Measurements from ENCODE around the gene USP19. TPM values are rescaled to one million over a fixed set of nuclear protein-coding genes. Genes with fewer than 3 reads are reported as not detected.

Gene USP19
- total and polyA plus RNA-seq, 4 donors: 8.1 to 39.6 (median 27.4) TPM

- H3K27me3 ChIP-seq (ENCODE audit: control insufficient read depth in 4 of 4, insufficient read depth in 4 of 4, low read length in 3 of 4): no peaks in the 10 kb centered on the region
- peaks cover 0 to 30% (median 26%) of the 10 kb centered on the region in 4 donors for H3K4me1 ChIP-seq (ENCODE audit: control insufficient read depth in 4 of 4, insufficient read depth in 4 of 4, low read length in 3 of 4)
- H3K9ac ChIP-seq (ENCODE audit: low read depth in 1 of 2, low read length in 2 of 2): peak within 1 kb of the TSS; percentile 70 to 88
- TF ChIP-seq HNF4A (conservative IDR thresholded peaks at IDR 0.05) (peak; percentile 76 to 81), ATF3 (IDR thresholded peaks at IDR 0.05) (no peak), HNF4G (IDR thresholded peaks at IDR 0.05) (peak; percentile 55), ZBTB33 (IDR thresholded peaks at IDR 0.05) (peak; percentile 99), EGR1 (IDR thresholded peaks at IDR 0.05; ENCODE audit: low read depth in 2 of 2) (peak; percentile 98 to 100), NR2F2 (IDR thresholded peaks at IDR 0.05) (peak; percentile 75), TAF1 (conservative IDR thresholded peaks at IDR 0.05) (peak; percentile 85), SP1 (IDR thresholded peaks at IDR 0.05) (peak; percentile 96), CTCF (IDR thresholded peaks at IDR 0.05; ENCODE audit: low read depth, low read length, missing input control) (peak; percentile 46), RXRA (IDR thresholded peaks at IDR 0.05) (peak; percentile 52 to 88), FOXA1 (IDR thresholded peaks at IDR 0.05) (no peak), YY1 (IDR thresholded peaks at IDR 0.05) (peak; percentile 97), GABPA (IDR thresholded peaks at IDR 0.05 in 1 of 2, conservative IDR thresholded peaks at IDR 0.05 in 1 of 2) (peak in 1 of 2 donors; percentile 81), FOXA2 (IDR thresholded peaks at IDR 0.05) (peak; percentile 1), MAX (IDR thresholded peaks at IDR 0.05) (peak; percentile 95), JUND (IDR thresholded peaks at IDR 0.05) (peak; percentile 13 to 49), RAD21 (IDR thresholded peaks at IDR 0.05) (peak in 1 of 2 donors; percentile 69)
- TF ChIP-seq, protein P1, sequence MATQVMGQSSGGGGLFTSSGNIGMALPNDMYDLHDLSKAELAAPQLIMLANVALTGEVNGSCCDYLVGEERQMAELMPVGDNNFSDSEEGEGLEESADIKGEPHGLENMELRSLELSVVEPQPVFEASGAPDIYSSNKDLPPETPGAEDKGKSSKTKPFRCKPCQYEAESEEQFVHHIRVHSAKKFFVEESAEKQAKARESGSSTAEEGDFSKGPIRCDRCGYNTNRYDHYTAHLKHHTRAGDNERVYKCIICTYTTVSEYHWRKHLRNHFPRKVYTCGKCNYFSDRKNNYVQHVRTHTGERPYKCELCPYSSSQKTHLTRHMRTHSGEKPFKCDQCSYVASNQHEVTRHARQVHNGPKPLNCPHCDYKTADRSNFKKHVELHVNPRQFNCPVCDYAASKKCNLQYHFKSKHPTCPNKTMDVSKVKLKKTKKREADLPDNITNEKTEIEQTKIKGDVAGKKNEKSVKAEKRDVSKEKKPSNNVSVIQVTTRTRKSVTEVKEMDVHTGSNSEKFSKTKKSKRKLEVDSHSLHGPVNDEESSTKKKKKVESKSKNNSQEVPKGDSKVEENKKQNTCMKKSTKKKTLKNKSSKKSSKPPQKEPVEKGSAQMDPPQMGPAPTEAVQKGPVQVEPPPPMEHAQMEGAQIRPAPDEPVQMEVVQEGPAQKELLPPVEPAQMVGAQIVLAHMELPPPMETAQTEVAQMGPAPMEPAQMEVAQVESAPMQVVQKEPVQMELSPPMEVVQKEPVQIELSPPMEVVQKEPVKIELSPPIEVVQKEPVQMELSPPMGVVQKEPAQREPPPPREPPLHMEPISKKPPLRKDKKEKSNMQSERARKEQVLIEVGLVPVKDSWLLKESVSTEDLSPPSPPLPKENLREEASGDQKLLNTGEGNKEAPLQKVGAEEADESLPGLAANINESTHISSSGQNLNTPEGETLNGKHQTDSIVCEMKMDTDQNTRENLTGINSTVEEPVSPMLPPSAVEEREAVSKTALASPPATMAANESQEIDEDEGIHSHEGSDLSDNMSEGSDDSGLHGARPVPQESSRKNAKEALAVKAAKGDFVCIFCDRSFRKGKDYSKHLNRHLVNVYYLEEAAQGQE (IDR thresholded peaks at IDR 0.05): peak; percentile 80
- peak within 1 kb of the TSS; percentile 84 to 98 (median 95) for H3K4me3 ChIP-seq (ENCODE audit: low read depth in 1 of 3, low read length in 3 of 3)
- DNase-seq (ENCODE audit: low spot score): peak; percentile 96
- H3K36me3 ChIP-seq (ENCODE audit: control insufficient read depth in 4 of 4, insufficient read depth in 3 of 4, low read depth in 1 of 4, low read length in 3 of 4): peaks cover 6 to 21% (median 12%) of the 10 kb centered on the region in 4 donors
- under 1% methylated on average over 65 of the region's 65 CpGs for WGBS
- H3K9me3 ChIP-seq (ENCODE audit: control insufficient read depth in 4 of 4, low read length in 3 of 4): no peaks in the 10 kb centered on the region
- peak within 1 kb of the TSS; percentile 94 to 95 for H3K27ac ChIP-seq (ENCODE audit: low read depth in 1 of 2, low read length in 2 of 2)
These were observed 26.5 kb downstream of the USP19 start, which contains the start of gene QRICH1 for GRCh38 chr3:49093853-49094767. QRICH1 (minus strand) TSS chr3:49094071; CDS start chr3:49077017, 17,054 bp downstream.
